SK-N-SH (cell line): ENCODE data around the gene PCED1B. TPM values are rescaled to one million over a fixed set of nuclear protein-coding genes. Genes with fewer than 3 reads are reported as not detected.

Source experiments
- CTCF ChIA-PET: fragments of 300-600, 350-600 bp; formaldehyde crosslinking; extraction: SDS; loops from one replicate; lab custom pipeline; 2021; lab: Yijun Ruan, JAX
- POLR2A ChIA-PET: fragments of 350-600 bp; sonication (Branson Sonifier 250); formaldehyde crosslinking; extraction: SDS; loops from one replicate; lab custom pipeline; 2020; ENCODE audit warnings: antibody characterized with exemption, inconsistent platforms; lab: Yijun Ruan, JAX
- DNase-seq: peaks from one replicate; pipeline ENCODE4 v3.0.0; 2012
- H2AFZ ChIP-seq: fragments of 200-600 bp; sonication (generic); 2 replicates; pipeline ENCODE4 v1.8.1; 2016; ENCODE audit warnings: antibody characterized with exemption, mild to moderate bottlenecking, low read depth
- H3F3A ChIP-seq: fragments of 200-600 bp; sonication (generic); replicated peaks from 2 replicates; pipeline ENCODE3; 2016; ENCODE audit warnings: antibody characterized with exemption, mild to moderate bottlenecking; ENCODE audit not compliant: insufficient read depth
- H3K27ac ChIP-seq, 2 experiments: fragments of 200-500 bp in 1 of 2; fragments of 200-600 bp in 1 of 2; sonication (Bioruptor generic) in 1 of 2; sonication (generic), shearing (Covaris generic) in 1 of 2; 2 replicates each; pipeline versions ENCODE4 v1.5.1 to v1.6.1; 2014 to 2016; ENCODE audit warnings: low read depth in 2 of 2, inconsistent platforms in 1 of 2, low read length in 1 of 2, mild to moderate bottlenecking in 1 of 2, mixed read lengths in 1 of 2
- H3K27me3 ChIP-seq: fragments of 200-600 bp; sonication (generic), shearing (Covaris generic); 2 replicates; pipeline ENCODE4 v1.6.1; 2016; ENCODE audit warnings: mixed run types; ENCODE audit not compliant: insufficient read depth
- H3K36me3 ChIP-seq, 2 experiments: fragments of 200-500 bp in 1 of 2; fragments of 200-600 bp in 1 of 2; sonication (Bioruptor generic) in 1 of 2; sonication (generic) in 1 of 2; replicated peaks in 1 of 2; 2 replicates each; pipeline versions ENCODE3 to v1.5.1; 2014 to 2016; ENCODE audit warnings: low read length in 1 of 2, mild to moderate bottlenecking in 1 of 2; ENCODE audit not compliant: insufficient read depth in 2 of 2, control insufficient read depth in 1 of 2
- H3K4me1 ChIP-seq, 2 experiments: fragments of 200-500 bp in 1 of 2; fragments of 200-600 bp in 1 of 2; sonication (Bioruptor generic) in 1 of 2; sonication (generic), shearing (Covaris generic) in 1 of 2; 2 replicates each; pipeline versions ENCODE4 v1.5.1 to v1.6.1; 2014 to 2016; ENCODE audit warnings: low read depth in 1 of 2, low read length in 1 of 2, mixed run types in 1 of 2; ENCODE audit not compliant: insufficient read depth in 2 of 2, control insufficient read depth in 1 of 2
- H3K4me2 ChIP-seq: fragments of 200-600 bp; sonication (generic), shearing (Covaris generic); 2 replicates; pipeline ENCODE4 v1.6.1; 2017; ENCODE audit warnings: mixed run types
- H3K4me3 ChIP-seq, 2 experiments: fragments of 200-500 bp in 1 of 2; fragments of 200-600 bp in 1 of 2; sonication (Bioruptor generic) in 1 of 2; sonication (generic), shearing (Covaris generic) in 1 of 2; 2 replicates each; pipeline versions ENCODE4 v1.5.1 to v1.8.1; 2014 to 2016; ENCODE audit warnings: low read depth in 2 of 2, inconsistent platforms in 1 of 2, low read length in 1 of 2, mild to moderate bottlenecking in 1 of 2, mixed read lengths in 1 of 2, moderate library complexity in 1 of 2
- H3K79me2 ChIP-seq: fragments of 200-600 bp; sonication (generic); 2 replicates; pipeline ENCODE4 v1.8.1; 2017; ENCODE audit warnings: mild to moderate bottlenecking; ENCODE audit not compliant: insufficient read depth
- H3K9ac ChIP-seq: fragments of 200-600 bp; sonication (generic); 2 replicates; pipeline ENCODE4 v1.6.1; 2017; ENCODE audit warnings: mixed run types
- H3K9me2 ChIP-seq: fragments of 200-600 bp; sonication (generic); 2 replicates; pipeline ENCODE4 v1.6.1; 2017; ENCODE audit warnings: mixed run types
- H3K9me3 ChIP-seq: fragments of 200-600 bp; sonication (generic); 2 replicates; pipeline ENCODE4 v1.6.1; 2017; ENCODE audit warnings: mixed run types, mild to moderate bottlenecking, moderate library complexity
- H4K20me1 ChIP-seq: fragments of 200-600 bp; sonication (generic); 2 replicates; pipeline ENCODE4 v1.6.1; 2017; ENCODE audit warnings: mild to moderate bottlenecking, mixed run types; ENCODE audit not compliant: insufficient read depth
- CTCF ChIP-seq: fragments of 200-600 bp; sonication (generic); IDR thresholded peaks from 2 replicates; pipeline ENCODE4 v1.6.1; 2017; ENCODE audit warnings: antibody characterized with exemption, mild to moderate bottlenecking, moderate library complexity
- FOXJ3 ChIP-seq: sonication (generic); formaldehyde crosslinking; IDR thresholded peaks from 2 replicates; pipeline ENCODE4 v1.5.1; 2020; ENCODE audit warnings: mild to moderate bottlenecking, missing genetic modification reagents
- FOXM1 ChIP-seq: IDR thresholded peaks from 2 replicates; pipeline ENCODE4 v1.4.0; 2012; ENCODE audit warnings: low read depth, mild to moderate bottlenecking
- GABPA ChIP-seq: IDR thresholded peaks from 2 replicates; pipeline ENCODE4 v1.4.0; 2012; ENCODE audit warnings: low read depth, mild to moderate bottlenecking
- JUND ChIP-seq: IDR thresholded peaks from 2 replicates; pipeline ENCODE4 v1.4.0; 2012
- MAX ChIP-seq: IDR thresholded peaks from 2 replicates; pipeline ENCODE4 v1.4.0; 2012; ENCODE audit warnings: low read depth
- MEF2A ChIP-seq: IDR thresholded peaks from 2 replicates; pipeline ENCODE4 v1.4.0; 2012; ENCODE audit warnings: low read depth, borderline replicate concordance
- MXI1 ChIP-seq: IDR thresholded peaks from 2 replicates; pipeline ENCODE4 v1.6.1; 2012; ENCODE audit warnings: mild to moderate bottlenecking, low read depth, low read length, improper control_type of control experiment
- NFIC ChIP-seq: IDR thresholded peaks from 2 replicates; pipeline ENCODE4 v1.4.0; 2012; ENCODE audit warnings: borderline replicate concordance
- PBX3 ChIP-seq: IDR thresholded peaks from 2 replicates; pipeline ENCODE4; 2012
- RAD21 ChIP-seq: IDR thresholded peaks from 2 replicates; pipeline ENCODE4 v1.6.1; 2012; ENCODE audit warnings: mild to moderate bottlenecking, low read length
- RCOR1 ChIP-seq: fragments of 150-350 bp; IDR thresholded peaks from 2 replicates; pipeline ENCODE4 v1.6.1; 2017; ENCODE audit warnings: antibody characterized with exemption, low read length
- RXRA ChIP-seq: IDR thresholded peaks from 2 replicates; pipeline ENCODE4 v1.4.0; 2012; ENCODE audit warnings: low read depth, mild to moderate bottlenecking, borderline replicate concordance
- SMC3 ChIP-seq: IDR thresholded peaks from 2 replicates; pipeline ENCODE4 v1.6.1; 2012; ENCODE audit warnings: low read depth, low read length, improper control_type of control experiment
- TAF1 ChIP-seq: IDR thresholded peaks from 2 replicates; pipeline ENCODE4 v1.6.1; 2012; ENCODE audit warnings: low read depth, mild to moderate bottlenecking, low read length, moderate library complexity, borderline replicate concordance
- TCF12 ChIP-seq: IDR thresholded peaks from 2 replicates; pipeline ENCODE4 v1.4.0; 2012
- USF1 ChIP-seq: IDR thresholded peaks from 2 replicates; pipeline ENCODE4 v1.4.0; 2012; ENCODE audit warnings: low read depth, borderline replicate concordance
- YY1 ChIP-seq: IDR thresholded peaks from 2 replicates; pipeline ENCODE4 v1.4.0; 2012; ENCODE audit warnings: low read depth, mild to moderate bottlenecking
- whole genome bisulfite sequencing: methylation state at CpG from one replicate; pipeline ENCODE4 v1.1.6; 2017; ENCODE audit warnings: low lambda C conversion rate; 5-methylcytosine and 5-hydroxymethylcytosine counted together
- polyA plus RNA-seq, 3 experiments: library from polyadenylated mRNA; depleted of rRNA; stranded (reverse); fragments of >200 nt; gene quantifications; 2 replicates each; pipeline ENCODE4 v1.2.3, GENCODE V29; 2012

The PCED1B gene
- polyA plus RNA-seq, 1 of the 3 experiments (the other 2 are of a cell fraction) = 0.21 TPM

GRCh38 chr12:47095446-47096236 is 16.2 kb downstream of the PCED1B start:
- Histone ChIP-seq H3K9ac (no peak overlapping the region), H2AFZ (no peak overlapping the region), H3K36me3 (no peaks in the 10 kb centered on the region), H3K79me2 (no peaks in the 10 kb centered on the region), H3K27me3 (0 out of 2 replicates have a peak, but pooled peaks cover 6% of the 10 kb centered on the region), H3K9me2 (no peaks in the 10 kb centered on the region), H3K27ac (peak overlapping the region in 1 of 2 experiments; percentile 43; a peak in 2 of 4 replicates), H3F3A (peaks cover 11% of the 10 kb centered on the region), H3K4me1 (no peaks in the 10 kb centered on the region), H4K20me1 (no peaks in the 10 kb centered on the region), H3K4me2 (peak overlapping the region; percentile 2; the same call in 1 of the 2 replicates), H3K4me3 (no peak overlapping the region), H3K9me3 (no peaks in the 10 kb centered on the region)
- 4% methylated on average over 3 of the region's 3 CpGs for WGBS
- no peak for TF ChIP-seq RAD21
- 0 out of 2 replicates have a peak, but pooled peaks have one; percentile 4 for TF ChIP-seq TCF12
- DNase-seq = no peak
- POLR2A ChIA-PET = no interaction called here
- CTCF ChIA-PET = no interaction called here

GRCh38 chr12:47097276-47097896 is 18.0 kb downstream of the PCED1B start:
- no peak for TF ChIP-seq NFIC
- no peak for TF ChIP-seq RCOR1
- WGBS = 28% methylated on average over 7 of the region's 7 CpGs
- 0 out of 2 replicates have a peak, but pooled peaks cover 6% of the 10 kb centered on the region for H3K27me3 ChIP-seq
- no peak for DNase-seq
- no peaks in the 10 kb centered on the region for H3K36me3 ChIP-seq
- no peak overlapping the region for H2AFZ ChIP-seq
- H3K4me2 ChIP-seq = no peak overlapping the region
- no peaks in the 10 kb centered on the region for H3K4me1 ChIP-seq
- peaks cover 11% of the 10 kb centered on the region for H3F3A ChIP-seq
- H3K9me2 ChIP-seq = no peaks in the 10 kb centered on the region
- H4K20me1 ChIP-seq = no peaks in the 10 kb centered on the region
- ChIA-PET CTCF (no interaction called here), POLR2A (no interaction called here)
- no peak overlapping the region for H3K27ac ChIP-seq
- H3K4me3 ChIP-seq = no peak overlapping the region
- no peaks in the 10 kb centered on the region for H3K9me3 ChIP-seq
- no peak overlapping the region for H3K9ac ChIP-seq
- no peaks in the 10 kb centered on the region for H3K79me2 ChIP-seq

- CTCF ChIA-PET = no interaction called here
- H3K27ac ChIP-seq = no peak overlapping the region
- no peaks in the 10 kb centered on the region for H3K36me3 ChIP-seq
- H3K4me1 ChIP-seq = no peaks in the 10 kb centered on the region
- H3K27me3 ChIP-seq = 0 out of 2 replicates have a peak, but pooled peaks cover 6% of the 10 kb centered on the region
- 30% methylated on average over 6 of the region's 6 CpGs for WGBS
- no peaks in the 10 kb centered on the region for H3K79me2 ChIP-seq
- no peaks in the 10 kb centered on the region for H3K9me2 ChIP-seq
- no peak overlapping the region for H3K4me2 ChIP-seq
- POLR2A ChIA-PET = no interaction called here
- no peak overlapping the region for H2AFZ ChIP-seq
- H3F3A ChIP-seq = peaks cover 11% of the 10 kb centered on the region
- no peaks in the 10 kb centered on the region for H4K20me1 ChIP-seq
- H3K9ac ChIP-seq = no peak overlapping the region
- no peak for DNase-seq
- no peak overlapping the region for H3K4me3 ChIP-seq
- H3K9me3 ChIP-seq = no peaks in the 10 kb centered on the region
- TF ChIP-seq TAF1 (no peak), MAX (no peak), PBX3 (no peak), RAD21 (no peak), NFIC (no peak), RCOR1 (no peak), SMC3 (no peak), USF1 (no peak), YY1 (no peak), GABPA (no peak), FOXM1 (no peak), CTCF (no peak), MEF2A (no peak), JUND (no peak), FOXJ3 (CRISPR knock-in tag) (no peak), MXI1 (no peak), RXRA (no peak)
Measured at GRCh38 chr12:47098099-47098498, 18.7 kb downstream of the PCED1B start.
